Adipose tissue (tissue), 3 donors: Measurements from ENCODE around the gene INSIG1. TPM values are rescaled to one million over a fixed set of nuclear protein-coding genes. Genes with fewer than 3 reads are reported as not detected.

Experiments used
- H3K27ac ChIP-seq: one replicate; pipeline ENCODE4 v1.5.1; 2013; ENCODE audit warnings: low read depth, low read length
- WGBS, 3 donors: extraction: QIAGEN DNeasy Blood & Tissue Kit; methylation state at CpG; one replicate each; pipeline ENCODE4 v1.1.7; 2013; 5-methylcytosine and 5-hydroxymethylcytosine counted together
- polyA plus RNA-seq, 3 donors: library from polyadenylated mRNA; stranded (reverse); fragments of 200-250 nt; gene quantifications; one replicate each; pipeline ENCODE4 v1.2.3, GENCODE V29; 2013
- donor health status: healthy with polysubstance abuse.
- donor health status: Bipolar disorder and iron deficiency.
- donor health status: healthy.

Gene INSIG1
- polyA plus RNA-seq, result 100 to 1,000 TPM in 1 of 3 donors, 10 to 100 TPM in 2; 50.2 to 185 (median 61.0) TPM

DNA sequence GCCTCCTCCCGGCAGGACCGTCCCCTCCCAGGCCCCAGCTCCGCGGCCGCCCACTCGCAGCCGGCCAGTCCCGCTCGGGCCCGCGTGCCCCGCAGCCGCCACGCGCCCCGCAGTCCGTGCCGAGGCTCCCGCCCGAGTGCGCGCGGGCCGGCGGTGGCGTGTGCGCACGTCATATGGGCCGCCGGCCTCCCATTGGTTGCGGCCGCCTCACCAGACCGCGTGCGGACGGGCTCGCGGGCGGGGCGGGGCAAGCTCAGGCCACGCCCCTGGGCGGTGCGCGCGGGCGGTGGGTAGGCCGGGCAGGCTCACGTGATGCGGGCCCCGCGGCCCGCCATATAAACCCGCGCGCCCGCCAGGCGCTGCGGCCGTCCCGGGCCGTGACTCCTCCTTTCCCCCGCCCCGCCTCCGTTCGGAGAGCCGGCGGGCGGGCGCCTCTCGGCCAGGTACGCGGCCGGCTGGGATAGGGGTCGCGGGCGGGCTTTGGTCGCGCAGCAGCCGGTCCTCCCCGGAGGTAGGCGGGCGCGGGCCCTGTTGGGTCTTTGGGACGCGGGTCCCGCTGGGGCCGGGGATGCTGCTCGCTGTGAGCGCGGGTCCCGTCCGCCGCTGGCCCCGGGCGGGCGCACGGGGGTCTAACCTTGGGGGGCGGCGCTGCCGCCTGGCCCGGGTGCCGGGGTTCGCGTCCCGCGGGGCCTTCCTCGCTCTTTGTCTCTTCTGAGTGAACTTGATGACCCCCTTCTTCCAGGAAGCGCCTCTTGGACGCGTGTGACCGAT, at the start of gene INSIG1:
Gene INSIG1 (plus strand): TSS at position 362 of the 771 bp plus-strand sequence. CDS start 408 bp downstream, at position 770.
- H3K27ac ChIP-seq, result peak within 1 kb of the TSS; percentile 64
- 1% methylated on average over 53 to 111 of the region's 111 CpGs for WGBS, 3 donors

DNA sequence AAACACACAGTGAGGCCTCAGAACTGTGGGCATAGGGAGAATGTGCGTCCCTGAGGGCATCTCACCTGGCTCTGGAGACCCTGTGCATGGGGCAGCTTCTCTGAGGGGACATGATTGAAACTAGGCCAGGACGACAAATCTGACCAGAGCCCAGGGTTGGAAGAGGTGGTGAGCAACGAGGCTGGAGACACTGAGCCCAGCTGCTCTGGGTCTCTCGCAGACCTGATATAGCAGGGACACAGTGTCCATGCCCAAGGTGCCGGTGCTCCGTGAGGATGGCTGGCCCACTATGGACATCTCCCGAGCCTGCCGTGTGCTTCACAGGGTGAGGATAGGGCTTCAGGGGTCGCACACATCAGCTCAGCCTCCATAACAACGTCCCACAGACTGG, 49.3 kb upstream of the INSIG1 start:
- H3K27ac ChIP-seq, result no peak overlapping the region
- 87 to 92% (median 88%) methylated on average over 10 of the region's 10 CpGs for WGBS, 3 donors

DNA sequence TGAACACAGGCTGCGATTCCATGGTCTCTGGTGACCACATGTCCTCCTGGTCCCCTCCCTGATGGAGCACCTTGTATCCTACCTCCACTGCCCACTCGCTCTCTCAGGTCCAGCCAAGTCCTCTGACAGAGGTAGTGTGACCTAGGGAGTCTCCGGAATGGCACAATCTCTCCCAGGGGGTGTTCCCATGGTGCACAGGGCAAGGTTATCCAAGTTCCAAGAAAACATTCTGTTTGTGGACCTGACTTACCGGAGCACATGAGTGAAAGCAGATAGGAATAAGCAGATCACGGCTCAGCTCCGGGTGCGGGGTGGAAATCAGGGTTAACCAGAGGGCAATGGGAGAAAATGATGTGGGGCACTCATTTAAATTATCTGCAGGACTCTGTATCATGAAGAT, 45.8 kb upstream of the INSIG1 start:
- 40 to 65% (median 62%) methylated on average over 7 of the region's 7 CpGs for WGBS, 3 donors
- H3K27ac ChIP-seq, result no peak overlapping the region

DNA sequence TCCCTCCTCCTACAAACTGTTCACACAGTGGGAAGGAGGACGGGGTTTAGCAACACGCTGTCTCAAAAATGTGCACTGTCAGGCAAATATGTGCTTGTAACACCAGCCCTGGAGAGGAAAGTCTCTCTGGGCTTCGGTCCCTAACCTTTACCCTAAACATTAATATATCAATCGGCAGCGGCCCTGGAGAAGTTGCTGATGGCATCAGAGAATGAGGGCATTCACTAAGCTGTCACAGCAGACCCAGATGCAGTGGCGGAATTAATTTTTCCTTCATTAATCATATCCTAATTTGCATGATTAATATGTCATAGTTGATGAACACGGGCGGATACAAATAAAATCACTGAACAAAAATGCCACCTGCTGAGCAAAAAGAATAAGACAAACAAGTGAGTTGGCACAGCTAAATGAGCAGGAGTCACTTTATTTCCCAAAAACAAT, 45.2 kb upstream of the INSIG1 start:
- 54 to 64% (median 55%) methylated on average over 8 of the region's 8 CpGs for WGBS, 3 donors
- H3K27ac ChIP-seq, result no peak overlapping the region

DNA sequence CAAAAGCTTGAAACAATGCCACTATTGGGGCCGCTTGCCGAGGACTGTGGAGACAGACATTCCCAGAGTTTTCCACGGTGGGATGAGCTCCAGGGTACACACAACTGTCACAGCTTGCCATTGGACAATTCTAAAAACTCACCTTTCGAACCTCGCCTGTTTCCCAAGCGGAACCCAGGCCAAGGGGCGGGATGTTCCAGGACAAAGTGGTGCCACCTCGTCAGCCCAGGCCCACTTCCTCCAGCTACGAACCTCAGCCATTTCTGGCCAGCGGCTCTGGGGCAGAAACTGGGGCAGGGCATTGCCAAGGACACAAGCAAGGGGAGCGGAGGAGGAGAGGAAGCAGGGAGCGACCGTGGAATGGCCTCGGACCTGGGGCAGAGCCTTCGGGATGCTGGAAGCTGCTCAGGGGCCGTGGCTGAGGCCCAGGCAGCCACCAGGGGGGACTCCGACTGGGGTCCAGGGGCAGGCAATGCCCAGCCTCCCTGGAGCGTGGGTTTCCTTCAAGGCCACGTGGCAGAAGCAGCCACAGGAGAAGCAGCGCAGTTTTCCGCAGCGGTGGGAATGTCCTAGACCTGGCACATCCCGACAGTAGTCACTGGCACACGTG, 44.7 kb upstream of the INSIG1 start:
- H3K27ac ChIP-seq, result no peak overlapping the region
- 60 to 85% (median 79%) methylated on average over 24 of the region's 24 CpGs for WGBS, 3 donors

DNA sequence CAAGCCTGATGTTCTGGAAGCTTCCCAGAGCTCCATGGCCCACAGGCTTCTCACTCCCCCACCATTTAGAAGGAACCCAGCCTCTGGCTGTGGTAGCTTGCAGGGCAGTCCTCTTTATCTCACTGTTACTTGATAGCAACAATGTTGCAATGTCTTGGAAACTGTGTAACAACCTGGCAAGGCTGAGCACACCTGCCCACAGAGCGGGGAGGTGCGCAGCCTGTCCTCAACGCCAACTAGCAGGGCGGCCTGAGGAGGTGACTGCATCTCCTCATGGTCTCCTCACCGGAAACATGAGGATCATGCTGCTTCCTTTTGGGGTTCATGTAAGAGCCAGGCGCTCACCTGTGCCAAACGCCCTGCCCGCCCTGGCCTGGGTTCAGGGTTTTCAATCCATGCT, 43.7 kb upstream of the INSIG1 start:
- WGBS, 3 donors, result 57 to 96% (median 87%) methylated on average over 8 of the region's 8 CpGs
- no peak overlapping the region for H3K27ac ChIP-seq

DNA sequence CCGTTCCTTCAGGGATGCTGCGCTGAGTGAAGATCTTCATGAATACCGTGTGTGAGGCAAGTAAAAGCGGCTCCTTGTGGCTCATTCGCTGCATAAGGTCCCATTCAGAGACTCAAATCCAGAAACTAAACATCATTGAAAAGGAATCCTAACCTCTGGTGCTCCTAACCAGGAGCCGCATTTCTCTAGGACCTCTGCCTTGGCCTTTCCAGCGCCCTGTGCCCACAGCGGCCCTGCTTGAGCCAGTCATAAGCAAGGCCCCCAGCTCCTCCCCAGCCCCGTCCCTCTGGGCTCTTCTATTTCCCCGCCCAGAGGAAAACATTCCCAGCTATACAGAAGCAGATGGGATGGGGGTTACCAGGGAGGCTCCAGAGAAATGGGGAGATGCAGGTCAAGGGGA, 42.6 kb upstream of the INSIG1 start:
- H3K27ac ChIP-seq, result no peak overlapping the region
- 93 to 96% (median 96%) methylated on average over 10 of the region's 10 CpGs for WGBS, 3 donors

DNA sequence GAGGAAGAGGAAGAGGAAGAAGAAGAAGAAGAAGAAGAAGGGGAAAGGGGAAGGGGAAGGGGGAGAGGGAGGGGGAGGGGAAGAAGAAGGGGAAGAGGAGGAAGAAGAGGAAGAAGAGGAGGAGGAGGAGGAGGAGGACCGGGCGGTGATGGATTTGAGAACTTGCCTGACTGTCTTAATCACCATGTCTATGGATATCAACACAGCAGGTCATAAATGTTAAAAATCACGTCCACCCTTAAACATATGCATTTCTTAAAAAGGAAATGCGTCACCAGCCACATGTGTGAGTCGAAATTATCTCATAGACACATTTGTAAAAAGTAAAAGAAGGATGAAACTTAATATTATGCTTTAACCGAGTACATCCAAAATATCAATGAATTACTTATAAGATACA, 42.1 kb upstream of the INSIG1 start:
- 71 to 90% (median 81%) methylated on average over 6 of the region's 6 CpGs for WGBS, 3 donors
- H3K27ac ChIP-seq, result no peak overlapping the region

DNA sequence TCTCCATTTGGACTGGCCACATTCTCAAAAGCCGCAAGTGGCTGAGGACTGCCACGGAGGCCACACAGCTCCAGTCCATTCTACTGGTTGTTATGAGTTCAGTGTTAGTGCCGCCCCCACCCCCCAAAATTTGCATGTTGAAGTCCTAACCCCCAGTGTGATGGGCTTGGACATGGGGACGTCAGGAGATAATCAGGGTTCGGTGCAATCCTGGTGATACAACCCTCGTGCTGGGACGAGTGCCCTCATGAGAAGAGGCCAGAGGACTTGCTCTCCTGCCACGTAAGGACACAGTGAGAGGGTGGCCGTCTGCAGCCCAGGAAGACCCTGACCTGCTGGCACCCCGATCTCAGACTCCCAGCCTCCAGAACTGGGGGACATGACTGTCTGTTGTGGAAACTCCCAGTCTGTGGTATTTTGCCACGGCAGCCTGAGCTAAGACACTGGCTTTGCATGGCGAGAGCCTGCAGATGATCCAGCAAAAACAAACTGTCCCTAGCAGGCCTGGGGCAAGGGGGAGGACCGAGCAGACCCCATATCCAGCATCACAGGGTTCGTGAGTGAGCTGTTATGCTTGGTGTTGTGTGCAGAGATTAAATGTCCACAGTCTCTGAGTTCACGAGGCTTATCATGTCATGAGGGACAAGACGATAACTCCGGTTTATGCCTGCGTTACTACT, 41.5 kb upstream of the INSIG1 start:
- 79 to 93% (median 88%) methylated on average over 18 of the region's 18 CpGs for WGBS, 3 donors
- no peak overlapping the region for H3K27ac ChIP-seq

DNA sequence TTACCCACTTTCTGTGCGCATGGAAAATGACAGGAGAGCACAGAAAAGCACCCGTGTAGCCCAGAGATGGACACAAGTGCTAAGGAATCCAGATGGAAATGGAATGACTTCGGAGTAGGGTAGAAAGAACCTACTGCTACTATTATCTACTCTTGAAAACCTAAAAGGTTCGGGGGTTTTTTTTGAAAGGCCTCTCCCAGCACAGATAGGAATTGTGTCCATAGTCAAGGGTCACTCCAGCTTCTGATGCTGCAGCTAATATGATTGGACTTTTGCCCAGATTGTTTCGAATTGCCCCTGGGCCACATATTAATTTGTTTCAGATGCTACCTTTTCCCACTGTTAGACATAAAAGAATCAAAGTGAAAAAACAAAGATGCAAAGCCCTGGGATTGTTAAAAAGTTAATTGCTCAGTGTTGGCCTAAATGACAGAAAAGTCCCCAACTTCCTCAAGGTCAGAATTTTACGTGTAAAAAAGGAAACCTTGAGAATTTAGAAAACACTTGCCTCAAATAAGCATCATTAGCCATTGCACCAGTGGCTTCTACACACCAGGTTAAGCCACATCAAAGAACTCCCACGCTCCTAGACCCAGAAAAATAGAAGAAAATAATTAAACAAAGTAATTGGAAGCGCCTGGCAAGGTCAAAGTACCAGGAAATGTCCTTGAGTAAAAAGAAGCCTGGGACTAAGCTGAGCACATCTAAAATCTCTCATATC, 40.8 kb upstream of the INSIG1 start:
- no peak overlapping the region for H3K27ac ChIP-seq
- WGBS, 3 donors, result 47 to 67% (median 61%) methylated on average over 8 of the region's 8 CpGs

DNA sequence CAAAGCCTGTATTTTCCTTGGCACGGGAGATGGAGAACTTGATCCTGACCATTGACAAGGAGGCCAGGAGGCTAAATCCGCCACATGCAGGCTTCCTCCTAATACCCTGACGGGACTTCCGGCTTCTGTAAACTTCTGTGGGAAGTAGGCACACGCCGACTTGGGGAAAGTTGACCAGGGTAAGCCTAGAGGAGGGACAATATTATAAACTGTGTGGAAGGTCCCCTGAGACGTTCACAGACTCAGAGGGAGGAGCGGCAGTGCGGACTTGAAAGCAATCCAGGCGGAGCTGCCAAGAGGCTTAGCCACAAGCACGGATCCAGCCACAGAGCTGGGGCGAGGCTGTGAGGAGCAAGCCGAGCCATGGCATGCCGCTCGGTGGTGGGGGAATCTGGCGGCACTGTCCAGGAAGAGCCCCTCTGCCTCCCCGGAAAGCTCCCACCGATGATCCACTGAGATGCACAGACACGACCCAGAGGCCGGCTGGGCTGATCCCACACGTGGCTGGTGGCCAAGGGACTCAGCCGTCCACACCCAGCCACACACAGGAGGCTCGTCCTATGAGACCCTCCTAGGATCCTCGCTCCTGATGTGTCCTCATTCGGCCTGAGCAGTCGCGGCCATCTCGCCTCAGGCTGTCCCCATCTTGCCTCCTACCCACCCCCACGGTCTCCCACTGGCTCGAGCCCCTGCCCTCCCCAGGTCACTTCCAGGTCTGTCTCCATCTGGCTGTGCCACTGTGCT, 40.0 kb upstream of the INSIG1 start:
- WGBS, 3 donors, result 38 to 56% (median 47%) methylated on average over 30 of the region's 30 CpGs
- peak overlapping the region; percentile 28 for H3K27ac ChIP-seq

DNA sequence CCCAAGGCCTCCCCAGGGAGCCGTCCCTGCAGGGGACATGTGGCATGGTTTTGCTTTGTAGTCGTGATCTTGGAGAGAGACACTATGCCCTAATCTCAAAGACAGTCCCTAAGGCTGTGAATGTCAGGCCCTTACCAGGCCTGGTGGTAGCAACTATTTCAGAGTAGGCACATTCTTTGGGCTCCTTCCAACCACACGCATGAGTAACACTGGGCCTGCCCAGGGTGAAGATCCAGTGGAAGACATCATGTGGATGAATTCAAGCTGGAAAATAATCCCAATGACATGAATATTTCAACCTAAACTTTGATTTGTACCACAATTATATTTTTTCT, 39.5 kb upstream of the INSIG1 start:
- WGBS, 3 donors, result 26 to 42% (median 29%) methylated on average over 3 of the region's 3 CpGs

DNA sequence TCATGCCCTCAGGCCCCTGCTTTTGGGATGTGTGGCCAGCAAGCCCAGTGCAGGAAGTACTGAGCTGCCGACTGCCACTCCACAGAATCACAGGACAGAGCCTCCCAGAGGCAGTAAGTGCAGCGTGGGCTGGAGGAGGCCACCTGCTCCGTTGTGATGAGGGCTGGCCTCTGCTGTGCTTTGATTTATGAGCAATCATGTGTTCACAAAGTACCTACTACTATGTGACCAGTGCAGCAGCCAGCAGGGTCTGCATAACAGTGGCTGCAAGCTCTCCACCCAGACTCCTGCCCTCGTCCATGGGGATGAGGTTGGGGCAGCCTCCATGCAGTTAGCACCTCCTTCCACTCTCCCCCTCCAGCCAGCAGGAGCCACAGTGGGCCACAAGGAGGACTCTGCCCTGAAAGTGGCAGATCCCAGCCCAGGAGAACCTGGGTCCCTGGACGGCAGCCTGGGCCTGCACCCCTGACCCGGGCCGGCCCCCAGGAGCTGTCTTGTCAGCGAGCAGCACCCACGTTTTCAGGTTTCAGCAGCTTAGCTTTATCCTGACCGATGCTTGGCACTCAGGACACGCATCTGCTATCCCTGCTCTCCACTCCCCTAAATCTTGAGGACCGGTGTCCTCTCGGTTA, 37.7 kb upstream of the INSIG1 start:
- no peak overlapping the region for H3K27ac ChIP-seq
- 85 to 87% (median 86%) methylated on average over 13 of the region's 13 CpGs for WGBS, 3 donors

More for the DNA sequence above, 39.5 kb upstream of the INSIG1 start:
- peak overlapping the region; percentile 28 for H3K27ac ChIP-seq

DNA sequence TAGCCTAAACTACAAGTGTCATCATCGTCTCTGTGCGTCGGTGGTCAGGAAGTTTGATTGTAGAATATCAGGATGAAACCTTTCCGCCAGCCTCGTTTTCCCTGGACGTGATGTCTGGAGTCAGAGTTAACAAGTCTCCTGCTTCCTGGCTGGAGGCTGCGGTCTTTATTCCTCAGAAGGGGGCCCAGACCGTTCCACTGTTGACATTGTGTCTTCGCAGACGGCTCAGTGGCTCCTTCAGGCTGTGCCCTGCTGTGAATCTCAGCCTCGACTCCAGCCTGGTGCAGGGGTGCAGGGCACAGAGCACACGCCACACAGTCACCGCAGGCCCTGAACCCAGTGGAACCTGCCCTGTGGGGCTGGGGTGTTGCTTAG, 37.2 kb upstream of the INSIG1 start:
- no peak overlapping the region for H3K27ac ChIP-seq
- WGBS, 3 donors, result 89 to 92% (median 92%) methylated on average over 13 of the region's 13 CpGs

DNA sequence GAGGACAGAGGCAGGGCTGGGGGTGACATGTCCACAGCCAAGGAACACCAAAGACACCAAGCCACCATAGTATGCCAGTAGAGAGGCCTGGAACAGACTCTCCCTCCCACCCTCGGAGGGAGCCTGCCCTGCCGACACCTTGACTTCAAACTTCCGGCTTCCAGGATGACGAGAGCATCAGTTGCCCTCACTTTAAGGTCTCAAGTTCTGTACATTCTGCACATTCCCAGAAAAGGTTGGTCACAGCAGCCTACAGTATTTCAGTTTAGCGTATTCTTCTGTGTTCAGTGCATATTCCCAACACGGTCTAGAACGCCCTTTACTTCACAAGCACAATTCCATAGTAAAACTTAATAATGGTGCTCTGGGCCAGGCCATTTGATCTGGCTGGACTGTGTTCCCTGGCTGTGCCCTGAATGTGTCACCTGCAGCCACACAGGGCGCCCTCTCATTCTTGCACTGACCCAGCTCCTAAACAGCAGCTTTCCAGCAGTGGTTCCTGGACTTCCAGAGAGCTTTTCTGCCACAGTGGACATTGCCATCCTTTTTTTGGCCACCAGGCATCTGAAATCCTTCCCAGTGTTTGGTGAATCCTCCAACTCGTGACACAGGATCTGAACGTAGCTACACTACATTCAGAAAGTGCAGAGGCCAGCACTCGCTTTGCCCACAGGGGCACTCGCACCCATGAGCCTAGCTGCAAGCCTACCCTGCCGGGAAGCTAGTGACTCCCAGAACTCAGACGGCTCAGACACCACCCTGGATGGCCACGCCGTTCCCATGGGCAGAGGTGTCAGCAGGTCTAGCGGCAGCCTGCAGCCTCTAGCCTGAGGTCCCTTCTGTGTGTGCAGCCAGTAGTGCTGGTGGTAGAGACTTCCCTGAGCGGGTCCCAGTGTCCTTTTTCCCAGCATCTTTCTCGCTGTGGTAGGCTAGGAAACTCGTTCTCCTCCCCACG, 36.4 kb upstream of the INSIG1 start:
- 91 to 95% (median 94%) methylated on average over 21 of the region's 21 CpGs for WGBS, 3 donors
- no peak overlapping the region for H3K27ac ChIP-seq

DNA sequence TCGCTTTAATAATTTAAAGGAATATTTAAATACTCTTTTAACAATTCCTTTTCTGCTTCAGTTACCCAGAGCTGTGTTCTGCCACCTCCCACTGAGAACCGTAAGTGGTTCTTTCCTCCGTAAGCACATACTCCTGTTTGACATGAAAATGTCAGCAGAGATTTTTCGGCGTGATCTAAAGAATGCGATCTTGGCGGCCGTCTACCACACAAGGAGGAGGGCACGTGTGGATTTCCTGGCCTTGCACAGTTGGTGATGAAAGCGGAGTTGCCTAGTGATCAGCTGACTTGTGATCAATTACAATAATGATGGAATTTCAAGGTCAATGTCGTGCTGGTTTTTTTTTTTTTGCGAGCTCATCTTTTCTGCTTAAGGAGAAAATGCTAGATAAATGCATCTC, 35.6 kb upstream of the INSIG1 start:
- WGBS, 3 donors, result 60 to 82% (median 80%) methylated on average over 12 of the region's 12 CpGs
- H3K27ac ChIP-seq, result no peak overlapping the region

DNA sequence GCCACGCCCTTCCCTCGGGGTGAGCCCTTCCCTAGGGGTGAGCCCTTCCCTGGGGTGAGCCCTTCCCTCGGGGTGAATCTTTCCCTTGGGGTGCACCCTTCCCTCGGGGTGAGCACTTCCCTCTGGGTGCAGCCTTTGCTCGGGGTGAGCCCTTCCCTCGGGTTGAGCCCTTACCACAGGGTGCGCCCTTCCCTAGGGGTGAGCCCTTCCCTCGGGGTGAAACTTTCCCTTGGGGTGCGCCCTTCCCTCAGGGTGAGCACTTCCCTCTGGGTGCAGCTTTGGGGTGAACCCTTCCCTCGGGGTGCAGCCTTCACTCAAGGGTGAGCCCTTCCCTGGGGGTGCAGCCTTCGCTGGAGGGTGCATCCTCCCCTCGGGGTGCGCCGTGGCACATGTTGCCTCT, 34.6 kb upstream of the INSIG1 start:
- WGBS, 3 donors, result 79 to 90% (median 79%) methylated on average over 13 to 14 of the region's 14 CpGs
- H3K27ac ChIP-seq, result no peak overlapping the region
